IMR-90 (cell line): Measurements from ENCODE around the gene PTGES3. TPM values are rescaled to one million over a fixed set of nuclear protein-coding genes. Genes with fewer than 3 reads are reported as not detected.

ENCODE experiments used
- ATAC-seq: fragments of 200-7000 bp; cut with Tn5 transposase; 2 replicates; pipeline ENCODE4 v1.9.1; 2020; ENCODE audit warnings: low read depth, mild to moderate bottlenecking, moderate library complexity
- BruUV-seq: library from RNA; stranded (reverse); fragments of 400-500 nt; replicated peaks from 2 replicates; lab custom pipeline; 2021; lab: Mats Ljungman, UMichigan
- CTCF ChIA-PET: fragments of 300-600 bp; formaldehyde crosslinking; extraction: SDS; loops from one replicate; lab custom pipeline; 2021; ENCODE audit warnings: antibody characterized with exemption; lab: Yijun Ruan, JAX
- POLR2A ChIA-PET: fragments of 300-600 bp; sonication (Branson Sonifier 250); formaldehyde crosslinking; loops from one replicate; lab custom pipeline; 2022; ENCODE audit warnings: antibody characterized with exemption; ENCODE audit not compliant: unreplicated experiment; lab: Charles Lee
- DNase-seq: peaks from one replicate; pipeline ENCODE4 v3.0.0; 2013
- H2AFZ ChIP-seq: replicated peaks from 2 replicates; pipeline ENCODE3; 2013; ENCODE audit warnings: low read length, mild to moderate bottlenecking; ENCODE audit not compliant: poor library complexity
- H2AK5ac ChIP-seq: 2 replicates; pipeline ENCODE4 v1.6.1; 2013; ENCODE audit warnings: low read depth, low read length, inconsistent platforms
- H2AK9ac ChIP-seq: replicated peaks from 2 replicates; pipeline ENCODE3; 2013; ENCODE audit warnings: mild to moderate bottlenecking, low read depth, low read length, moderate library complexity; ENCODE audit not compliant: poor library complexity
- H2BK120ac ChIP-seq: 2 replicates; pipeline ENCODE4 v1.6.1; 2013; ENCODE audit warnings: low read depth, low read length, inconsistent platforms
- H2BK15ac ChIP-seq: 3 replicates; pipeline ENCODE4 v1.6.1; 2013; ENCODE audit warnings: low read depth, low read length, inconsistent platforms
- H2BK20ac ChIP-seq: 2 replicates; pipeline ENCODE4 v1.6.1; 2013; ENCODE audit warnings: low read depth, mild to moderate bottlenecking, inconsistent platforms, low read length, moderate library complexity
- H2BK5ac ChIP-seq: 2 replicates; pipeline ENCODE4 v1.6.1; 2013; ENCODE audit warnings: mild to moderate bottlenecking, low read depth, low read length, inconsistent platforms; ENCODE audit not compliant: poor library complexity, severe bottlenecking
- H3K14ac ChIP-seq: replicated peaks from 2 replicates; pipeline ENCODE4 v1.6.1; 2013; ENCODE audit warnings: low read depth, low read length, inconsistent platforms
- H3K18ac ChIP-seq: 2 replicates; pipeline ENCODE4 v1.6.1; 2013; ENCODE audit warnings: low read depth, low read length, control low read depth
- H3K23ac ChIP-seq: 2 replicates; pipeline ENCODE4 v1.6.1; 2013; ENCODE audit warnings: low read depth, low read length, inconsistent platforms
- H3K27ac ChIP-seq: 2 replicates; pipeline ENCODE4 v1.5.1; 2013; ENCODE audit warnings: mild to moderate bottlenecking, control low read depth, low read length; ENCODE audit not compliant: insufficient read depth
- H3K27me3 ChIP-seq: 2 replicates; pipeline ENCODE4 v1.6.1; 2013; ENCODE audit warnings: low read length; ENCODE audit not compliant: control insufficient read depth, insufficient read depth
- H3K36me3 ChIP-seq: 2 replicates; pipeline ENCODE4 v1.6.1; 2013; ENCODE audit warnings: low read length, mixed read lengths; ENCODE audit not compliant: control insufficient read depth, insufficient read depth
- H3K4ac ChIP-seq: 2 replicates; pipeline ENCODE4 v1.6.1; 2013; ENCODE audit warnings: low read depth, low read length, inconsistent platforms
- H3K4me1 ChIP-seq: 2 replicates; pipeline ENCODE4 v1.6.1; 2013; ENCODE audit warnings: low read length, mixed read lengths; ENCODE audit not compliant: control insufficient read depth, insufficient read depth
- H3K4me2 ChIP-seq: 2 replicates; pipeline ENCODE4 v1.6.1; 2013; ENCODE audit warnings: low read depth, mild to moderate bottlenecking, control low read depth, low read length, moderate library complexity
- H3K4me3 ChIP-seq: 2 replicates; pipeline ENCODE4 v1.5.1; 2013; ENCODE audit warnings: low read depth, mild to moderate bottlenecking, control low read depth, low read length, moderate library complexity; ENCODE audit not compliant: insufficient read depth
- H3K56ac ChIP-seq: 2 replicates; pipeline ENCODE4 v1.6.1; 2013; ENCODE audit warnings: low read length, inconsistent platforms; ENCODE audit not compliant: insufficient read depth; ENCODE audit errors: extremely low read depth
- H3K79me1 ChIP-seq, 2 experiments: 2 replicates each; pipeline ENCODE4 v1.6.1; 2013; ENCODE audit warnings: low read length in 2 of 2, inconsistent platforms in 1 of 2, low read depth in 1 of 2
- H3K9ac ChIP-seq: 2 replicates; pipeline ENCODE4 v1.6.1; 2013; ENCODE audit warnings: low read depth, low read length, control low read depth
- H3K9me1 ChIP-seq: 2 replicates; pipeline ENCODE4 v1.6.1; 2013; ENCODE audit warnings: low read length, inconsistent platforms; ENCODE audit not compliant: insufficient read depth
- H3K9me3 ChIP-seq: 2 replicates; pipeline ENCODE4 v1.6.1; 2013; ENCODE audit warnings: low read length; ENCODE audit not compliant: control insufficient read depth, insufficient read depth
- H4K20me1 ChIP-seq: 2 replicates; pipeline ENCODE4 v1.6.1; 2013; ENCODE audit warnings: low read length, inconsistent platforms; ENCODE audit not compliant: insufficient read depth
- H4K5ac ChIP-seq: 2 replicates; pipeline ENCODE4 v1.6.1; 2013; ENCODE audit warnings: mild to moderate bottlenecking, low read depth, low read length, control low read depth
- H4K8ac ChIP-seq, 2 experiments: 2 replicates each; pipeline ENCODE4 v1.6.1; 2013; ENCODE audit warnings: low read depth in 2 of 2, low read length in 2 of 2, control low read depth in 1 of 2, inconsistent platforms in 1 of 2
- H4K91ac ChIP-seq: 2 replicates; pipeline ENCODE4 v1.6.1; 2013; ENCODE audit warnings: low read depth, low read length, inconsistent platforms; ENCODE audit not compliant: insufficient read depth
- BHLHE40 ChIP-seq: fragments of 150-350 bp; IDR thresholded peaks from 2 replicates; pipeline ENCODE4 v1.6.1; 2016; ENCODE audit warnings: mild to moderate bottlenecking, low read depth, low read length
- CHD1 ChIP-seq: IDR thresholded peaks from 2 replicates; pipeline ENCODE4 v1.6.1; 2012; ENCODE audit warnings: low read depth, low read length, improper control_type of control experiment
- FOS ChIP-seq: fragments of 150-350 bp; IDR thresholded peaks from 2 replicates; pipeline ENCODE4 v1.6.1; 2016; ENCODE audit warnings: low read depth, low read length
- MAFK ChIP-seq: IDR thresholded peaks from 2 replicates; pipeline ENCODE4 v1.6.1; 2012; ENCODE audit warnings: low read depth, low read length, improper control_type of control experiment
- MAZ ChIP-seq: IDR thresholded peaks from 2 replicates; pipeline ENCODE4 v1.6.1; 2012; ENCODE audit warnings: low read depth, mild to moderate bottlenecking, low read length, improper control_type of control experiment, moderate library complexity, borderline replicate concordance
- MXI1 ChIP-seq: IDR thresholded peaks from 2 replicates; pipeline ENCODE4 v1.6.1; 2012; ENCODE audit warnings: low read depth, mild to moderate bottlenecking, low read length, moderate library complexity, borderline replicate concordance
- NFE2L2 ChIP-seq: fragments of 150-350 bp; IDR thresholded peaks from 2 replicates; pipeline ENCODE4 v1.6.1; 2016; ENCODE audit warnings: low read depth, mild to moderate bottlenecking, low read length
- POLR2A ChIP-seq: IDR thresholded peaks from 2 replicates; pipeline ENCODE4 v1.6.1; 2012; ENCODE audit warnings: mild to moderate bottlenecking, low read depth, low read length
- RAD21 ChIP-seq: IDR thresholded peaks from 2 replicates; pipeline ENCODE4 v1.6.1; 2012; ENCODE audit warnings: low read length, improper control_type of control experiment
- RCOR1 ChIP-seq: IDR thresholded peaks from 2 replicates; pipeline ENCODE4 v1.6.1; 2012; ENCODE audit warnings: mild to moderate bottlenecking, low read length, improper control_type of control experiment; ENCODE audit not compliant: insufficient replicate concordance
- RFX5 ChIP-seq: IDR thresholded peaks from 2 replicates; pipeline ENCODE4 v1.8.0; 2012; ENCODE audit warnings: low read depth, mild to moderate bottlenecking, low read length, moderate library complexity
- SMC3 ChIP-seq: fragments of 150-350 bp; IDR thresholded peaks from 2 replicates; pipeline ENCODE4 v1.6.1; 2016; ENCODE audit warnings: low read depth, mild to moderate bottlenecking, antibody characterized with exemption, low read length, moderate library complexity
- WGBS, 2 experiments: methylation state at CpG; one replicate each; pipeline versions ENCODE4 v1.1.5 to v1.1.7; 2013; ENCODE audit warnings: missing lambda C conversion rate in 2 of 2; ENCODE audit not compliant: insufficient read length in 1 of 2; ENCODE audit errors: extremely low coverage in 2 of 2; 5-methylcytosine and 5-hydroxymethylcytosine counted together
- dilution Hi-C: fragments of 300-500 bp; cut with HindIII; formaldehyde crosslinking; loops from one replicate; pipeline ENCODE4 v1.14.3; 2018; ENCODE audit warnings: low sequenced_read_pairs; ENCODE audit not compliant: unreplicated experiment
- in situ Hi-C: fragments of 300-500 bp; cut with MboI; formaldehyde crosslinking; loops from 3 replicates; pipeline ENCODE4 v1.14.3; 2019; ENCODE audit warnings: low sequenced_read_pairs, inconsistent platforms, mixed read lengths
- intact Hi-C: fragments of 100-400 bp; cut with micrococcal nuclease; formaldehyde crosslinking; loops from 2 replicates; pipeline ENCODE4 v1.10.0; 2022
- polyA plus RNA-seq, 3 experiments: library from polyadenylated mRNA; depleted of rRNA; stranded (reverse); fragments of >200 nt; gene quantifications; 2 replicates each; pipeline ENCODE4 v1.2.3, GENCODE V29; 2012; ENCODE audit warnings: low replicate concordance in 1 of 3
- total RNA-seq: library from RNA; depleted of rRNA; stranded (reverse); fragments of >200 nt; gene quantifications from 2 replicates; pipeline ENCODE4 v1.2.3, GENCODE V29; 2012
- TF ChIP-seq, protein P1 (sequence below): fragments of 150-350 bp; IDR thresholded peaks from 2 replicates; pipeline ENCODE4 v1.6.1; 2017; ENCODE audit warnings: mild to moderate bottlenecking, antibody characterized with exemption, low read length, low read depth
- TF ChIP-seq, protein P2 (sequence below): conservative IDR thresholded peaks from 2 replicates; pipeline ENCODE4 v1.5.1; 2012; ENCODE audit warnings: mild to moderate bottlenecking, low read depth, low read length, improper control_type of control experiment
- TF ChIP-seq, protein P3 (sequence below): fragments of 150-350 bp; IDR thresholded peaks from 2 replicates; pipeline ENCODE4 v1.6.1; 2016; ENCODE audit warnings: low read depth, mild to moderate bottlenecking, low read length, moderate library complexity, borderline replicate concordance

PTGES3 gene
- total and polyA plus RNA-seq, 2 of the 4 experiments (the other 2 are of a cell fraction), result 42.7 to 73.2 TPM

GRCh38 chr12:56616244-56616643 is 71.8 kb downstream of the PTGES3 start:
- no CpG with 5 or more reads among the region's 3 CpGs for WGBS, 2 experiments

More at GRCh38 chr12:56616244-56616643, 71.8 kb downstream of the PTGES3 start:
- Histone ChIP-seq H3K56ac (no peak overlapping the region), H3K79me1 (peaks cover 47 to 67% of the 10 kb centered on the region in 2 experiments), H3K27ac (no peak overlapping the region), H4K91ac (no peak overlapping the region), H3K4me3 (no peak overlapping the region), H3K4ac (no peak overlapping the region), H4K20me1 (peaks cover 45% of the 10 kb centered on the region), H3K14ac (no peak overlapping the region), H2AK9ac (no peak overlapping the region), H2AFZ (no peak overlapping the region), H2AK5ac (no peak overlapping the region), H2BK5ac (no peak overlapping the region), H4K5ac (no peak overlapping the region), H3K18ac (no peak overlapping the region), H3K9me1 (0 out of 2 replicates have a peak, but pooled peaks cover 3% of the 10 kb centered on the region), H2BK120ac (no peak overlapping the region), H4K8ac (no peak overlapping the region), H3K36me3 (peaks cover 71% of the 10 kb centered on the region), H2BK15ac (no peak overlapping the region), H3K27me3 (no peaks in the 10 kb centered on the region), H2BK20ac (no peak overlapping the region), H3K9me3 (no peaks in the 10 kb centered on the region), H3K23ac (no peak overlapping the region), H3K9ac (no peak overlapping the region), H3K4me2 (no peak overlapping the region), H3K4me1 (no peaks in the 10 kb centered on the region)
- TF ChIP-seq MAZ (no peak), MXI1 (no peak), NFE2L2 (no peak), CHD1 (no peak), POLR2A (no peak), SMC3 (no peak), RAD21 (no peak), BHLHE40 (no peak), RFX5 (no peak), RCOR1 (no peak), MAFK (no peak), FOS (no peak)
- TF ChIP-seq, protein P1, sequence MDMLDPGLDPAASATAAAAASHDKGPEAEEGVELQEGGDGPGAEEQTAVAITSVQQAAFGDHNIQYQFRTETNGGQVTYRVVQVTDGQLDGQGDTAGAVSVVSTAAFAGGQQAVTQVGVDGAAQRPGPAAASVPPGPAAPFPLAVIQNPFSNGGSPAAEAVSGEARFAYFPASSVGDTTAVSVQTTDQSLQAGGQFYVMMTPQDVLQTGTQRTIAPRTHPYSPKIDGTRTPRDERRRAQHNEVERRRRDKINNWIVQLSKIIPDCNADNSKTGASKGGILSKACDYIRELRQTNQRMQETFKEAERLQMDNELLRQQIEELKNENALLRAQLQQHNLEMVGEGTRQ, result no peak
- TF ChIP-seq, protein P2, sequence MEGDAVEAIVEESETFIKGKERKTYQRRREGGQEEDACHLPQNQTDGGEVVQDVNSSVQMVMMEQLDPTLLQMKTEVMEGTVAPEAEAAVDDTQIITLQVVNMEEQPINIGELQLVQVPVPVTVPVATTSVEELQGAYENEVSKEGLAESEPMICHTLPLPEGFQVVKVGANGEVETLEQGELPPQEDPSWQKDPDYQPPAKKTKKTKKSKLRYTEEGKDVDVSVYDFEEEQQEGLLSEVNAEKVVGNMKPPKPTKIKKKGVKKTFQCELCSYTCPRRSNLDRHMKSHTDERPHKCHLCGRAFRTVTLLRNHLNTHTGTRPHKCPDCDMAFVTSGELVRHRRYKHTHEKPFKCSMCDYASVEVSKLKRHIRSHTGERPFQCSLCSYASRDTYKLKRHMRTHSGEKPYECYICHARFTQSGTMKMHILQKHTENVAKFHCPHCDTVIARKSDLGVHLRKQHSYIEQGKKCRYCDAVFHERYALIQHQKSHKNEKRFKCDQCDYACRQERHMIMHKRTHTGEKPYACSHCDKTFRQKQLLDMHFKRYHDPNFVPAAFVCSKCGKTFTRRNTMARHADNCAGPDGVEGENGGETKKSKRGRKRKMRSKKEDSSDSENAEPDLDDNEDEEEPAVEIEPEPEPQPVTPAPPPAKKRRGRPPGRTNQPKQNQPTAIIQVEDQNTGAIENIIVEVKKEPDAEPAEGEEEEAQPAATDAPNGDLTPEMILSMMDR, result no peak
- TF ChIP-seq, protein P3, sequence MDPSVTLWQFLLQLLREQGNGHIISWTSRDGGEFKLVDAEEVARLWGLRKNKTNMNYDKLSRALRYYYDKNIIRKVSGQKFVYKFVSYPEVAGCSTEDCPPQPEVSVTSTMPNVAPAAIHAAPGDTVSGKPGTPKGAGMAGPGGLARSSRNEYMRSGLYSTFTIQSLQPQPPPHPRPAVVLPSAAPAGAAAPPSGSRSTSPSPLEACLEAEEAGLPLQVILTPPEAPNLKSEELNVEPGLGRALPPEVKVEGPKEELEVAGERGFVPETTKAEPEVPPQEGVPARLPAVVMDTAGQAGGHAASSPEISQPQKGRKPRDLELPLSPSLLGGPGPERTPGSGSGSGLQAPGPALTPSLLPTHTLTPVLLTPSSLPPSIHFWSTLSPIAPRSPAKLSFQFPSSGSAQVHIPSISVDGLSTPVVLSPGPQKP, result no peak
- DNase-seq, result no peak
- no peak for ATAC-seq
- no TSS peak for BruUV-seq
- in situ Hi-C loops (no loop called here), intact Hi-C loops (no loop called here), dilution Hi-C loops (no loop called here)
- CTCF ChIA-PET, result no interaction called here
- POLR2A ChIA-PET, result interaction anchor here (0.5 kb wide), 1 partner anchor 105 kb away, joined by 3 read pairs; no protein-coding TSS in a partner anchor
